GM04503 (cell line): Measurements from ENCODE around the gene SLC29A1.

Experiments
- DNase-seq: peaks from one replicate; pipeline ENCODE4 v3.0.0-alpha.2; 2012; ENCODE audit warnings: low read depth

Gene SLC29A1

GRCh38 chr6:44237021-44237812 is 13.8 kb downstream of the SLC29A1 start:
- DNase-seq, result peak; percentile 87

- no peak for DNase-seq
These were observed 14.5 kb downstream of the SLC29A1 start for GRCh38 chr6:44237813-44238433.

- DNase-seq, result no peak
These were observed 15.4 kb downstream of the SLC29A1 start for GRCh38 chr6:44238687-44239350.

- DNase-seq, result no peak
These were observed 19.9 kb downstream of the SLC29A1 start for GRCh38 chr6:44243345-44243744.

- DNase-seq, result no peak
These were observed 22.1 kb downstream of the SLC29A1 start for GRCh38 chr6:44245391-44245911.

- DNase-seq, result peak; percentile 27
These were observed 22.7 kb downstream of the SLC29A1 start for GRCh38 chr6:44245912-44246662.

GRCh38 chr6:44246663-44247337 is 23.4 kb downstream of the SLC29A1 start, which contains the start of gene HSP90AB1:
HSP90AB1 (plus strand) TSS chr6:44247101; CDS start chr6:44248630, 1,529 bp downstream.
- peak; percentile 86 for DNase-seq

GRCh38 chr6:44247338-44248302 is 24.2 kb downstream of the SLC29A1 start:
- no peak for DNase-seq

GRCh38 chr6:44248579-44248978 is 25.2 kb downstream of the SLC29A1 start:
- DNase-seq, result no peak

GRCh38 chr6:44249082-44249748 is 25.8 kb downstream of the SLC29A1 start:
- no peak for DNase-seq

GRCh38 chr6:44250067-44250717 is 26.8 kb downstream of the SLC29A1 start:
- no peak for DNase-seq

GRCh38 chr6:44250718-44251123 is 27.3 kb downstream of the SLC29A1 start:
- DNase-seq, result no peak

- DNase-seq, result no peak
These were observed 28.5 kb downstream of the SLC29A1 start for GRCh38 chr6:44251576-44252524.

GRCh38 chr6:44253307-44254101 is 30.1 kb downstream of the SLC29A1 start:
- no peak for DNase-seq

- no peak for DNase-seq
These were observed 31.1 kb downstream of the SLC29A1 start for GRCh38 chr6:44254191-44255104.
